GM18858 (cell line): ENCODE results near the gene IL1RAPL2.

Experiments used
- ATAC-seq: cut with Tn5 transposase; IDR thresholded peaks from one replicate; pipeline ENCODE4 v1.9.1; 2021; ENCODE audit not compliant: unreplicated experiment

Gene IL1RAPL2

GRCh38 chrX:105550043-105550663 lies 984.2 kb downstream of the IL1RAPL2 start:
- ATAC-seq, result no peak

- ATAC-seq, result no peak
Observed at GRCh38 chrX:105552395-105552794, 986.4 kb downstream of the IL1RAPL2 start.

GRCh38 chrX:105553118-105553517 lies 987.1 kb downstream of the IL1RAPL2 start:
- ATAC-seq, result no peak

- ATAC-seq, result no peak
Observed at GRCh38 chrX:105564501-105564900, 998.5 kb downstream of the IL1RAPL2 start.

GRCh38 chrX:105565856-105566255 lies 999.9 kb downstream of the IL1RAPL2 start:
- ATAC-seq, result no peak

- no peak for ATAC-seq
Observed at GRCh38 chrX:105567082-105567481, 1001.1 kb downstream of the IL1RAPL2 start.

GRCh38 chrX:105608745-105609144 lies 1042.7 kb downstream of the IL1RAPL2 start:
- no peak for ATAC-seq

- no peak for ATAC-seq
Observed at GRCh38 chrX:105609530-105609929, 1043.5 kb downstream of the IL1RAPL2 start.

- no peak for ATAC-seq
Observed at GRCh38 chrX:105610411-105610810, 1044.4 kb downstream of the IL1RAPL2 start.

- no peak for ATAC-seq
Observed at GRCh38 chrX:105618393-105619101, 1052.5 kb downstream of the IL1RAPL2 start.

GRCh38 chrX:105634180-105634579 lies 1068.2 kb downstream of the IL1RAPL2 start:
- no peak for ATAC-seq

- no peak for ATAC-seq
Observed at GRCh38 chrX:105635794-105636193, 1069.8 kb downstream of the IL1RAPL2 start.

- ATAC-seq, result no peak
Observed at GRCh38 chrX:105636667-105637066, 1070.7 kb downstream of the IL1RAPL2 start.

- ATAC-seq, result no peak
Observed at GRCh38 chrX:105645667-105646357, 1079.8 kb downstream of the IL1RAPL2 start.

- ATAC-seq, result no peak
Observed at GRCh38 chrX:105646592-105647372, 1080.8 kb downstream of the IL1RAPL2 start.

- ATAC-seq, result no peak
Observed at GRCh38 chrX:105647749-105648148, 1081.8 kb downstream of the IL1RAPL2 start.

GRCh38 chrX:105648732-105649131 lies 1082.7 kb downstream of the IL1RAPL2 start:
- ATAC-seq, result no peak

- ATAC-seq, result no peak
Observed at GRCh38 chrX:105650577-105650976, 1084.6 kb downstream of the IL1RAPL2 start.

GRCh38 chrX:105650986-105651385 lies 1085.0 kb downstream of the IL1RAPL2 start:
- ATAC-seq, result no peak

GRCh38 chrX:105653891-105654290 lies 1087.9 kb downstream of the IL1RAPL2 start:
- no peak for ATAC-seq

GRCh38 chrX:105658136-105658535 lies 1092.1 kb downstream of the IL1RAPL2 start:
- ATAC-seq, result no peak
